ENCODE measurements around the gene CAMTA1. TPM values are rescaled to one million over a fixed set of nuclear protein-coding genes. Genes with fewer than 3 reads are reported as not detected.

CAMTA1 gene
- total RNA-seq, 1 donor from 2014 or later = 62.9 TPM

DNA sequence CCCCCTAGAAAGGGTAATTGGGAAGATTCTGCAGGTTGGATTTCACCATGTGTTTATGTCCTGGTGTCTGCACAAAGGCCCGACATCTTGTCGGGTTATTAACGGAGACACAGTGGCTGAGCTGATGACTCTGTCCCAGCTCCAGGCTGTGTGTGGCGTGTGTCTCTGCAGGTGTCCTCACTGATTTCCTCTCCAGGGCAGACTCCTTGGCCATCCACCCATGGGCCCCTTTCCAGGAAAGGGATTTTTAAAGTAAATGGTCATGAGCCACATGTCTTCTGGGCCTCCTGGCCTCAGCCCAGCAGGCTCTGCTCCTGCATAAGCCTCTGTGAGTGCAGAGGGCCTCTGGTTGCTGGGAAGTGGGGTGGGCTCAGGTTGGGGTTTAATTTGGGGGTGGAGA, 567.1 kb downstream of the CAMTA1 start:
- H3K4me3 ChIP-seq = no peak overlapping the region
- TF ChIP-seq POLR2AphosphoS5 (IDR thresholded peaks at IDR 0.05; ENCODE audit: insufficient read depth in 1 of 2, low read depth in 1 of 2) (no peak), POLR2A (IDR thresholded peaks at IDR 0.05) (no peak)
- TF ChIP-seq, protein P1, sequence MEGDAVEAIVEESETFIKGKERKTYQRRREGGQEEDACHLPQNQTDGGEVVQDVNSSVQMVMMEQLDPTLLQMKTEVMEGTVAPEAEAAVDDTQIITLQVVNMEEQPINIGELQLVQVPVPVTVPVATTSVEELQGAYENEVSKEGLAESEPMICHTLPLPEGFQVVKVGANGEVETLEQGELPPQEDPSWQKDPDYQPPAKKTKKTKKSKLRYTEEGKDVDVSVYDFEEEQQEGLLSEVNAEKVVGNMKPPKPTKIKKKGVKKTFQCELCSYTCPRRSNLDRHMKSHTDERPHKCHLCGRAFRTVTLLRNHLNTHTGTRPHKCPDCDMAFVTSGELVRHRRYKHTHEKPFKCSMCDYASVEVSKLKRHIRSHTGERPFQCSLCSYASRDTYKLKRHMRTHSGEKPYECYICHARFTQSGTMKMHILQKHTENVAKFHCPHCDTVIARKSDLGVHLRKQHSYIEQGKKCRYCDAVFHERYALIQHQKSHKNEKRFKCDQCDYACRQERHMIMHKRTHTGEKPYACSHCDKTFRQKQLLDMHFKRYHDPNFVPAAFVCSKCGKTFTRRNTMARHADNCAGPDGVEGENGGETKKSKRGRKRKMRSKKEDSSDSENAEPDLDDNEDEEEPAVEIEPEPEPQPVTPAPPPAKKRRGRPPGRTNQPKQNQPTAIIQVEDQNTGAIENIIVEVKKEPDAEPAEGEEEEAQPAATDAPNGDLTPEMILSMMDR (IDR thresholded peaks at IDR 0.05) = no peak
- no peaks in the 10 kb centered on the region for H3K4me1 ChIP-seq
- H3K36me3 ChIP-seq = no peaks in the 10 kb centered on the region
- intact Hi-C loops (cut with DNase I) = no loop called here
- H3K27me3 ChIP-seq = no peaks in the 10 kb centered on the region
- no peaks in the 10 kb centered on the region for H3K9me3 ChIP-seq
- DNase-seq (ENCODE audit: extremely low spot score in 2 of 2) = no peak
- no peak overlapping the region for H3K27ac ChIP-seq

GRCh38 chr1:7352974-7353373, 567.7 kb downstream of the CAMTA1 start:
- H3K27me3 ChIP-seq = no peaks in the 10 kb centered on the region
- H3K4me3 ChIP-seq = no peak overlapping the region
- intact Hi-C loops (cut with DNase I) = no loop called here
- no peaks in the 10 kb centered on the region for H3K9me3 ChIP-seq
- DNase-seq (ENCODE audit: extremely low spot score in 2 of 2) = no peak
- H3K4me1 ChIP-seq = no peaks in the 10 kb centered on the region
- no peaks in the 10 kb centered on the region for H3K36me3 ChIP-seq
- H3K27ac ChIP-seq = no peak overlapping the region
- TF ChIP-seq, protein P1 (IDR thresholded peaks at IDR 0.05) = no peak
- no peak for TF ChIP-seq POLR2AphosphoS5 (IDR thresholded peaks at IDR 0.05; ENCODE audit: insufficient read depth in 1 of 2, low read depth in 1 of 2)
- TF ChIP-seq POLR2A (IDR thresholded peaks at IDR 0.05) = no peak

DNA sequence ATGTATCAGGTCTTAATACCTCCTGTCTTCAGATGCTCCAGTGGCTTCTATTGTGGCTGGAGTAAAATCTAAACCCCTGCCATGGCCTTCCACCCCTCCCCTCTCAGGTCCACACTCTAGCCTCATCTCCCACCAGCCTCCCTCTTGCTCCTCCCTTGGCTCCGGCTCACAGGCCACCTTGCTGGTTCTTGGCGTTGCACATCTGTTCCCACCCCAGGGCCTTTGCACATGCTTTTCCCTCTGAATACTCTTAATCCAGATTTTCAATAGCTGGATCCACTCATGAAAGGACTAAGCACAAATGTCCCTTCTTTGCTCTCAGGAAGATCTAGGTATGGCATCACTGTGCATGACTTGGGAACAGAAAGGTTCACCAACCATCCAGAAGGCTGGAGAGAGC, 570.4 kb downstream of the CAMTA1 start:
- intact Hi-C loops (cut with DNase I) = no loop called here
- TF ChIP-seq, protein P1 (IDR thresholded peaks at IDR 0.05) = no peak
- Histone ChIP-seq H3K4me3 (no peak overlapping the region), H3K27me3 (no peaks in the 10 kb centered on the region), H3K9me3 (no peaks in the 10 kb centered on the region), H3K36me3 (no peaks in the 10 kb centered on the region), H3K27ac (no peak overlapping the region), H3K4me1 (no peaks in the 10 kb centered on the region)
- no peak for DNase-seq (ENCODE audit: extremely low spot score in 2 of 2)

DNA sequence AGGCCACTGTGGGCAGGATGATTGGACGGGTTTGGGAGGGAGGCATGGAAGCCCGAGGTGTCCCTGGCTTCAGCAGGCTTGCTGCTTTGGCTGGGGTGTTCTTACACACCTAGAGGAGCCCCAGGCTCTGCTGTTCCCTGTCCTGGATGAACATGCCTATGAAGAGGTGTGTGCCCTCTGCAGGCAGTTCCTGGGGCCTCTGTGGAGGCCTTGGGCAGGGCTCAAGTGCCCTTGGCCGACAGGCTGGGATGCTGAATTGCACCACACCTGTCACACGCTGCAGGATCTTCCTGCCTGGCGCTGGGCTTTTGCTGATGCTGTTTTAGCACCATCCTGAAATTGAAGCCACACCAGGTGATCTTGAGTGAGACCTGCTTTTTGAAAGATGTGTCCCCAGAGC, 570.8 kb downstream of the CAMTA1 start:
- Histone ChIP-seq H3K4me1 (no peaks in the 10 kb centered on the region), H3K4me3 (no peak overlapping the region), H3K9me3 (no peaks in the 10 kb centered on the region), H3K36me3 (no peaks in the 10 kb centered on the region), H3K27me3 (no peaks in the 10 kb centered on the region), H3K27ac (no peak overlapping the region)
- intact Hi-C loops (cut with DNase I) = no loop called here
- no peak for DNase-seq (ENCODE audit: extremely low spot score in 2 of 2)
- TF ChIP-seq POLR2AphosphoS5 (IDR thresholded peaks at IDR 0.05; ENCODE audit: insufficient read depth in 1 of 2, low read depth in 1 of 2) = no peak
- no peak for TF ChIP-seq POLR2A (IDR thresholded peaks at IDR 0.05)
- TF ChIP-seq, protein P1 (IDR thresholded peaks at IDR 0.05) = no peak

DNA sequence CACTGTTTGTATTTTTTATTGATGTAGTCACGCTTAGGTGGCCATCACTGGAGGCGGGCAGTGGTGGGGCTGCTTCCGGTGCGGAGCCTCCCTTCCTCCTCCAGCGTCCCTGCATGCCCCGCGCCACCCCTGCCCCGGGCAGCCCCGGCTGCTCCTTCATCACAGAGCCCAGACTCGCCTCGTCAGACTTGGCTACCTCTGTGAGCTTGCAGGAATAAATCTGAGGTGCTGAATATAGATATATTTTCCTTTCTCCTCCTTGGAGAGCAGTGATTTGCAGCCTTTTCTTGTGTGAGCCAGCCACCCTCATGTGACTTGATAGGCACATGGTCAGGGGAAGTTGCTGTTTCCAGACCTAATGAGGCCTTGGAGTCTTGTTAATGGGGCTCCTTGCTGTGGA, 573.2 kb downstream of the CAMTA1 start:
- Histone ChIP-seq H3K27ac (no peak overlapping the region), H3K4me3 (no peak overlapping the region), H3K27me3 (no peaks in the 10 kb centered on the region), H3K9me3 (no peaks in the 10 kb centered on the region), H3K4me1 (no peaks in the 10 kb centered on the region), H3K36me3 (no peaks in the 10 kb centered on the region)
- DNase-seq (ENCODE audit: extremely low spot score in 2 of 2) = no peak
- intact Hi-C loops (cut with DNase I) = no loop called here
- TF ChIP-seq POLR2A (IDR thresholded peaks at IDR 0.05) (no peak), POLR2AphosphoS5 (IDR thresholded peaks at IDR 0.05; ENCODE audit: insufficient read depth in 1 of 2, low read depth in 1 of 2) (no peak)
- TF ChIP-seq, protein P1 (IDR thresholded peaks at IDR 0.05) = no peak
